SU-DHL-6 (cell line): ENCODE measurements around the gene CHD2.

Experiments
- EZH2phosphoT487 ChIP-seq: fragments of 200-600 bp; sonication (generic), shearing (Covaris generic); conservative IDR thresholded peaks from 2 replicates; pipeline ENCODE4 v1.6.1; 2018; ENCODE audit warnings: mild to moderate bottlenecking, antibody characterized with exemption, low read length, moderate library complexity, mixed read lengths
- TF ChIP-seq, protein P1 (sequence below): fragments of 200-600 bp; sonication (generic); IDR thresholded peaks from one replicate; pipeline ENCODE4 v1.5.1; 2017; ENCODE audit warnings: antibody characterized with exemption, mild to moderate bottlenecking, low read length, moderate library complexity; ENCODE audit not compliant: insufficient read depth, poor library complexity, severe bottlenecking

DNA sequence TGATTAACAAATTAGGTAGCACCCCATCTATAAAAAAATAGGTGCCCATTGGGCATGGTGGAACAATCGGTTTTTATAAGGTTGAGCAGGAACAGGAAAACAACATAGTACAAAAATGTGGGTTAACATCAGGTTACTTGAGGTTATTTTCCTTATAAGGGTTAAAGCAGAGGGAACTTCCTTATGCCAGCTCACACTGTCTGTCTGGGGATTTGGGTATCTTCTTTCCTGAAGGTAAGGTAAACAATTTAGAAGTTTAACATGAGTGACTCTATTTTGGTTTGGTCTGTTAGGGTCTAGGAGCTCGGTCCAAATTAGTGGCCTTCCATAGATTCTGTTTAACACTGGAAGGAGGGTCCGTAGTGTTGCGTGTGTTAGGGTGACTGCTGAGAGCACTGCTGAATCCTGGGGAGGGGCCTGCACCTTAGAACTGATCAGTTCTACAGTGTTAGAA is 14.7 kb downstream of the CHD2 start:
- TF ChIP-seq, protein P1, sequence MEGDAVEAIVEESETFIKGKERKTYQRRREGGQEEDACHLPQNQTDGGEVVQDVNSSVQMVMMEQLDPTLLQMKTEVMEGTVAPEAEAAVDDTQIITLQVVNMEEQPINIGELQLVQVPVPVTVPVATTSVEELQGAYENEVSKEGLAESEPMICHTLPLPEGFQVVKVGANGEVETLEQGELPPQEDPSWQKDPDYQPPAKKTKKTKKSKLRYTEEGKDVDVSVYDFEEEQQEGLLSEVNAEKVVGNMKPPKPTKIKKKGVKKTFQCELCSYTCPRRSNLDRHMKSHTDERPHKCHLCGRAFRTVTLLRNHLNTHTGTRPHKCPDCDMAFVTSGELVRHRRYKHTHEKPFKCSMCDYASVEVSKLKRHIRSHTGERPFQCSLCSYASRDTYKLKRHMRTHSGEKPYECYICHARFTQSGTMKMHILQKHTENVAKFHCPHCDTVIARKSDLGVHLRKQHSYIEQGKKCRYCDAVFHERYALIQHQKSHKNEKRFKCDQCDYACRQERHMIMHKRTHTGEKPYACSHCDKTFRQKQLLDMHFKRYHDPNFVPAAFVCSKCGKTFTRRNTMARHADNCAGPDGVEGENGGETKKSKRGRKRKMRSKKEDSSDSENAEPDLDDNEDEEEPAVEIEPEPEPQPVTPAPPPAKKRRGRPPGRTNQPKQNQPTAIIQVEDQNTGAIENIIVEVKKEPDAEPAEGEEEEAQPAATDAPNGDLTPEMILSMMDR: no peak
- no peak for TF ChIP-seq EZH2phosphoT487
